Left lobe of liver (tissue), 2 donors: ENCODE results near the gene JOSD2. TPM values are rescaled to one million over a fixed set of nuclear protein-coding genes. Genes with fewer than 3 reads are reported as not detected.
"Not testable (repeated sequence)": the region's sequence is repeated elsewhere in the genome, so short reads cannot be mapped to it uniquely, and the experiment has no call there.

Experiments
- ATAC-seq: fragments of 200-7000 bp; cut with Tn5 transposase; one replicate; pipeline ENCODE4 v1.9.1; 2020; ENCODE audit warnings: mild to moderate bottlenecking, moderate library complexity
- DNase-seq: peaks from one replicate; pipeline ENCODE4 v3.0.0-alpha.2; 2020; ENCODE audit warnings: low spot score
- total RNA-seq: library from RNA; stranded (reverse); gene quantifications from one replicate; pipeline ENCODE4 v1.2.1, GENCODE V29; 2021
- donor health status: DM: no; HTN: no; CAD: no; lungs with moderate emphysema.
- donor health status: DM: no; HTN: yes; CAD: no.

The JOSD2 gene
- total RNA-seq, 1 donor from 2014 or later = 22.8 TPM

- peak; percentile 26 for ATAC-seq
- no peak for DNase-seq
Observed at GRCh38 chr19:50547385-50548190, 36.6 kb upstream of the JOSD2 start.

- ATAC-seq = no peak
- no peak for DNase-seq
Observed at GRCh38 chr19:50546527-50547221, 35.7 kb upstream of the JOSD2 start.

GRCh38 chr19:50542943-50543342, 32.0 kb upstream of the JOSD2 start:
- ATAC-seq (no peak), DNase-seq (no peak)

GRCh38 chr19:50537769-50538230, 26.8 kb upstream of the JOSD2 start:
- peak; percentile 62 for DNase-seq
- peak; percentile 86 for ATAC-seq

- DNase-seq = no peak
- no peak for ATAC-seq
Observed at GRCh38 chr19:50537306-50537685, 26.3 kb upstream of the JOSD2 start.

GRCh38 chr19:50536662-50537305, 25.8 kb upstream of the JOSD2 start:
- DNase-seq (no peak), ATAC-seq (peak; percentile 19)

- no peak for DNase-seq
- no peak for ATAC-seq
Observed at GRCh38 chr19:50535672-50536187, 24.7 kb upstream of the JOSD2 start.

- DNase-seq (no peak), ATAC-seq (no peak)
Observed at GRCh38 chr19:50534478-50534877, 23.5 kb upstream of the JOSD2 start.

GRCh38 chr19:50532952-50533351, 22.0 kb upstream of the JOSD2 start:
- ATAC-seq (no peak), DNase-seq (no peak)

- ATAC-seq = no peak
- DNase-seq = no peak
Observed at GRCh38 chr19:50531171-50531612, 20.2 kb upstream of the JOSD2 start.

- not testable (repeated sequence) for ATAC-seq, DNase-seq
Observed at GRCh38 chr19:50528052-50528451, 17.1 kb upstream of the JOSD2 start.

GRCh38 chr19:50522881-50523280, 11.9 kb upstream of the JOSD2 start:
- ATAC-seq (no peak), DNase-seq (no peak)

GRCh38 chr19:50520822-50521465, 10.0 kb upstream of the JOSD2 start:
- DNase-seq (no peak), ATAC-seq (no peak)

GRCh38 chr19:50519006-50519575, 8.1 kb upstream of the JOSD2 start:
- no peak for DNase-seq

GRCh38 chr19:50518091-50519005, 7.4 kb upstream of the JOSD2 start:
- ATAC-seq (no peak), DNase-seq (no peak)

More at GRCh38 chr19:50519006-50519575, 8.1 kb upstream of the JOSD2 start:
- no peak for ATAC-seq

GRCh38 chr19:50517704-50518075, 6.7 kb upstream of the JOSD2 start:
- ATAC-seq = no peak

GRCh38 chr19:50516964-50517703, 6.1 kb upstream of the JOSD2 start:
- no peak for ATAC-seq
- DNase-seq = no peak

More at GRCh38 chr19:50517704-50518075, 6.7 kb upstream of the JOSD2 start:
- no peak for DNase-seq

- DNase-seq = no peak
- ATAC-seq = no peak
Observed at GRCh38 chr19:50516456-50516855, 5.5 kb upstream of the JOSD2 start.

- no peak for DNase-seq
- no peak for ATAC-seq
Observed at GRCh38 chr19:50515168-50515561, 4.2 kb upstream of the JOSD2 start.
